ENCODE results near the gene APCS. TPM values are rescaled to one million over a fixed set of nuclear protein-coding genes. Genes with fewer than 3 reads are reported as not detected.

The APCS gene
- total RNA-seq, 2 experiments from 2014 or later = not detected

- no peaks in the 10 kb centered on the region for H3K36me3 Mint-ChIP-seq
- POLR2A ChIA-PET = no interaction called here
These were observed 10.6 kb downstream of the APCS start for GRCh38 chr1:159598196-159598595.

GRCh38 chr1:159600894-159601293 lies 13.3 kb downstream of the APCS start:
- POLR2A ChIA-PET = no interaction called here
- Mint-ChIP-seq H3K9me3 (peaks cover 1% of the 10 kb centered on the region), H3K27ac (no peak overlapping the region), H3K27me3 (peaks cover 1% of the 10 kb centered on the region), H3K4me3 (no peak overlapping the region), H3K4me1 (no peaks in the 10 kb centered on the region), H3K36me3 (no peaks in the 10 kb centered on the region)
- no peak for DNase-seq
- no peak for ATAC-seq (ENCODE audit: low read depth)

More at GRCh38 chr1:159598196-159598595, 10.6 kb downstream of the APCS start:
- Mint-ChIP-seq H3K4me3 (no peak overlapping the region), H3K4me1 (no peaks in the 10 kb centered on the region), H3K27ac (no peak overlapping the region), H3K27me3 (peaks cover 6% of the 10 kb centered on the region), H3K9me3 (peaks cover 1% of the 10 kb centered on the region)
- no peak for DNase-seq
- no peak for ATAC-seq (ENCODE audit: low read depth)

GRCh38 chr1:159602501-159602999 lies 14.9 kb downstream of the APCS start:
- Mint-ChIP-seq H3K4me3 (no peak overlapping the region), H3K27me3 (peaks cover 1% of the 10 kb centered on the region), H3K4me1 (no peaks in the 10 kb centered on the region), H3K36me3 (no peaks in the 10 kb centered on the region), H3K9me3 (peaks cover 1% of the 10 kb centered on the region), H3K27ac (no peak overlapping the region)
- ATAC-seq (ENCODE audit: low read depth) (no peak), DNase-seq (no peak)
- POLR2A ChIA-PET = no interaction called here

GRCh38 chr1:159612211-159612885 lies 24.7 kb downstream of the APCS start:
- H3K27ac Mint-ChIP-seq = no peak overlapping the region
- H3K9me3 Mint-ChIP-seq = no peaks in the 10 kb centered on the region
- no peaks in the 10 kb centered on the region for H3K36me3 Mint-ChIP-seq
- POLR2A ChIA-PET = no interaction called here
- ATAC-seq (ENCODE audit: low read depth) (no peak), DNase-seq (no peak)
- peaks cover 4% of the 10 kb centered on the region for H3K27me3 Mint-ChIP-seq
- no peak overlapping the region for H3K4me3 Mint-ChIP-seq
- H3K4me1 Mint-ChIP-seq = no peaks in the 10 kb centered on the region

- no peak for DNase-seq
- Mint-ChIP-seq H3K4me1 (no peaks in the 10 kb centered on the region), H3K4me3 (no peak overlapping the region), H3K9me3 (peaks cover 1% of the 10 kb centered on the region), H3K27ac (no peak overlapping the region), H3K27me3 (peaks cover 7% of the 10 kb centered on the region), H3K36me3 (no peaks in the 10 kb centered on the region)
- POLR2A ChIA-PET = no interaction called here
- no peak for ATAC-seq (ENCODE audit: low read depth)
These were observed 45.3 kb downstream of the APCS start for GRCh38 chr1:159632922-159633321.

Other genes starting within 250 kb of the APCS start
- gene OR10J4, start 155.6 kb upstream of the APCS start, total RNA-seq = not detected
- gene OR10J1, start 148.1 kb upstream of the APCS start, total RNA-seq = not detected
- gene OR10J5, start 51.8 kb upstream of the APCS start, total RNA-seq = not detected
- not detected for gene CRP, start 126.8 kb downstream of the APCS start, total RNA-seq
- gene DUSP23, start 193.1 kb downstream of the APCS start, total RNA-seq = 10 to 100 TPM; 20.1 to 22.2 TPM
- 1 to 10 TPM; 6.0 to 7.3 TPM for gene FCRL6, start 214.5 kb downstream of the APCS start, total RNA-seq
- gene SLAMF8, start 239.0 kb downstream of the APCS start, total RNA-seq = 1 to 10 TPM; 1.1 to 1.8 TPM